ENCODE data around the gene VAV2. TPM values are rescaled to one million over a fixed set of nuclear protein-coding genes. Genes with fewer than 3 reads are reported as not detected.

VAV2 gene
- total and polyA plus RNA-seq, 4 donors: 4.9 to 26.4 (median 17.0) TPM

- TF ChIP-seq REST (IDR thresholded peaks at IDR 0.05) (no peak), HNF4A (conservative IDR thresholded peaks at IDR 0.05) (no peak), HNF4G (IDR thresholded peaks at IDR 0.05) (no peak)
- TF ChIP-seq, protein P1, sequence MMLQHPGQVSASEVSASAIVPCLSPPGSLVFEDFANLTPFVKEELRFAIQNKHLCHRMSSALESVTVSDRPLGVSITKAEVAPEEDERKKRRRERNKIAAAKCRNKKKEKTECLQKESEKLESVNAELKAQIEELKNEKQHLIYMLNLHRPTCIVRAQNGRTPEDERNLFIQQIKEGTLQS (IDR thresholded peaks at IDR 0.05): no peak
These were observed 40.9 kb downstream of the VAV2 start (continued) for GRCh38 chr9:133951265-133951664.

DNA sequence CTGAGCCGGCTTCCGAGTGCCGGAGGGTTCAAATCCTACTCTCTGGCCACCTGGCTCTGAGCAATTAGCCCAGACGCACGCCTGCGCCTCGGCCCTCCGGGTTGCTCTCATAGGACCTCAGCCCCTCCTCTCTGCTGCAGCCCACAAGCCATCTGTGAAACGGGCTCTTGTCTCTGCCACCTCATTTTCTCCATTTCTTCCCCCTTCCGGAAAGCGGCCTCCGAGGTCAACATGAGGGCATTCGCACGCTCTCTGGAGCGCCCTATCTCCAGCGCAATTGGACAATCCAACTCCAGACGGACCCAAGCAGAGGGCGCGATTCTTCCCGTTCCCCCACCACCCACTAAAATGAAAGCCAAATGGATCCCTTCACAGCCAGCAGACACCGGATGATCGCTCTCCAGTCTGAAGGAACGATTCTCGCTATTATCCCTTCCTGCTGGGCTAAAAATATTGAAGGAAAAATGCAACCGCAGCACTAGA is 41.5 kb downstream of the VAV2 start:
- H3K4me1 ChIP-seq (ENCODE audit: control insufficient read depth in 4 of 4, insufficient read depth in 4 of 4, low read length in 3 of 4): peaks cover 0 to 25% (median 5%) of the 10 kb centered on the region in 4 donors
- no peak for DNase-seq (ENCODE audit: low spot score)
- WGBS: 80% methylated on average over 25 of the region's 25 CpGs
- no peak overlapping the region for H3K9ac ChIP-seq (ENCODE audit: low read depth in 1 of 2, low read length in 2 of 2)
- no peaks in the 10 kb centered on the region for H3K9me3 ChIP-seq (ENCODE audit: control insufficient read depth in 4 of 4, low read length in 3 of 4)
- TF ChIP-seq GABPA (IDR thresholded peaks at IDR 0.05 in 1 of 2, conservative IDR thresholded peaks at IDR 0.05 in 1 of 2) (no peak), RXRA (IDR thresholded peaks at IDR 0.05) (peak; percentile 26 to 35), JUND (IDR thresholded peaks at IDR 0.05) (no peak), MAX (IDR thresholded peaks at IDR 0.05) (no peak), RAD21 (IDR thresholded peaks at IDR 0.05) (no peak), NR2F2 (IDR thresholded peaks at IDR 0.05) (peak; percentile 68), REST (IDR thresholded peaks at IDR 0.05) (no peak), TAF1 (conservative IDR thresholded peaks at IDR 0.05) (no peak), HNF4G (IDR thresholded peaks at IDR 0.05) (no peak), ZBTB33 (IDR thresholded peaks at IDR 0.05) (no peak)
- H3K4me3 ChIP-seq (ENCODE audit: low read depth in 1 of 3, low read length in 3 of 3): no peak overlapping the region
- no peaks in the 10 kb centered on the region for H3K27me3 ChIP-seq (ENCODE audit: control insufficient read depth in 4 of 4, insufficient read depth in 4 of 4, low read length in 3 of 4)
- H3K36me3 ChIP-seq (ENCODE audit: control insufficient read depth in 4 of 4, insufficient read depth in 3 of 4, low read depth in 1 of 4, low read length in 3 of 4): peaks cover 0 to 5% (median 0%) of the 10 kb centered on the region in 4 donors
- H3K27ac ChIP-seq (ENCODE audit: low read depth in 1 of 2, low read length in 2 of 2): peak overlapping the region in 1 of 2 donors; percentile 58
